GM23338 (cell line): ENCODE data around the gene PLBD2.

ENCODE experiments used
- CREB1 ChIP-seq: fragments of 250-450 bp; sonication (Bioruptor Pico); IDR thresholded peaks from 2 replicates; pipeline ENCODE4 v1.5.0; 2020; ENCODE audit warnings: low read depth, mild to moderate bottlenecking, moderate library complexity
- EZH2 ChIP-seq: fragments of 200-600 bp; sonication (generic); IDR thresholded peaks from one replicate; pipeline ENCODE4 v1.8.0; 2017; ENCODE audit warnings: antibody characterized with exemption, mild to moderate bottlenecking, low read depth; ENCODE audit not compliant: unreplicated experiment
- EZH2phosphoT487 ChIP-seq: fragments of 200-600 bp; sonication (generic); IDR thresholded peaks from one replicate; pipeline ENCODE4 v1.8.1; 2018; ENCODE audit warnings: antibody characterized with exemption; ENCODE audit not compliant: unreplicated experiment
- JUNB ChIP-seq: IDR thresholded peaks from one replicate; pipeline ENCODE4 v1.6.1; 2016; ENCODE audit warnings: antibody characterized with exemption; ENCODE audit not compliant: unreplicated experiment
- POLR2AphosphoS5 ChIP-seq: IDR thresholded peaks from 2 replicates; pipeline ENCODE4 v1.6.1; 2016; ENCODE audit warnings: antibody characterized with exemption, low read depth
- ZNF331 ChIP-seq: fragments of 250-450 bp; sonication (Bioruptor Pico); IDR thresholded peaks from 2 replicates; pipeline ENCODE4 v1.5.0; 2020; ENCODE audit warnings: low read depth, mild to moderate bottlenecking, moderate library complexity
- TF ChIP-seq, protein P1 (sequence below): IDR thresholded peaks from one replicate; pipeline ENCODE4 v1.6.1; 2018; ENCODE audit warnings: antibody characterized with exemption; ENCODE audit not compliant: unreplicated experiment
- TF ChIP-seq, protein P2 (sequence below), 2 experiments: fragments of 200-600 bp in 1 of 2; sonication (generic) in 1 of 2; conservative IDR thresholded peaks; 2 replicates each; pipeline versions ENCODE4 v1.5.1 to v1.6.1; 2016 to 2017; ENCODE audit warnings: antibody characterized with exemption in 2 of 2, low read depth in 2 of 2, mild to moderate bottlenecking in 2 of 2, moderate library complexity in 1 of 2

DNA sequence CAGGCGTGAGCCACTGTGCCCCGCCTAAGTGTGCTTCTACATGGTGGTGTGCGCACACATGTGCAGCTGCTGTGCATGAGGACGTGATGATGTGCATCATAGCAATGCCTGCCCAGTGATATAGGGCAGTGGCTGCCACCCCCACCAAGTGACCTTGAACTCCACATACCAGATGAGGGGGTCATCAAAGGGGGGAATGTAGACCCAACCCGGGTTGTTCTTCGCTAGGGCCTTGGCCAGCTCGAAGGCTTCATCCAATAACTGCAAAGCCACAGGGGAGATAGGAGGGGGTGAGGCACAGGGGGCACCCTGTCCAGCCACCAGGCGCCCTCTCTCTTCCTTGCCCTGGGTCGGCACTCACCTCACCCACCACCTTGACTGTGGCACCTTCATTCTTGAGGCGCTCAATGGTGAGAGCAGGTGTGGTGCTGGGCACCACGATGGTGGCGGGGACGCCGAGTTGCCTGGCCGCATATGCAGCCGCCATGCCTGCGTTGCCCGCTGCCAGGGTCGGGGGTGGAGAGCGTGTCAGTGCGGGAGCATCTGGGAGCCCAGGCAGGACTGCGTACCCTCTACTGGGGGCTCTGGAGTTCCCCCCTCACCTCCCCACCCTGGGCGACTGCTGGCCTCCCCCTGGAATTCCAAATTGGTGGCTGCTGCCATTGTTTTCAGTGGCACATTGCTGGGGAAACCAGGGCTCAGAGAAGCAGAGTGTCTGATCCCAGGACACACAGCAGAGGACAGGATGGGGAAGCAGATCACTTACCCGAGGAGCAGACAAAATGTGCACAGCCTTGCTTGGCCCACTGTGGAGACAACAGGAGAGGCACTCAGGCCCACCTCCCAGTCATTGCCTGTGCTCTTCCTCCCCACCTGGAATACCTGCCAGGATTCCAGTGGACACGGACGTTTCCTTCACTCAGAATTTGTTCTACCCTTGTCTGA lies 40.2 kb downstream of the PLBD2 start:
- TF ChIP-seq, protein P1, sequence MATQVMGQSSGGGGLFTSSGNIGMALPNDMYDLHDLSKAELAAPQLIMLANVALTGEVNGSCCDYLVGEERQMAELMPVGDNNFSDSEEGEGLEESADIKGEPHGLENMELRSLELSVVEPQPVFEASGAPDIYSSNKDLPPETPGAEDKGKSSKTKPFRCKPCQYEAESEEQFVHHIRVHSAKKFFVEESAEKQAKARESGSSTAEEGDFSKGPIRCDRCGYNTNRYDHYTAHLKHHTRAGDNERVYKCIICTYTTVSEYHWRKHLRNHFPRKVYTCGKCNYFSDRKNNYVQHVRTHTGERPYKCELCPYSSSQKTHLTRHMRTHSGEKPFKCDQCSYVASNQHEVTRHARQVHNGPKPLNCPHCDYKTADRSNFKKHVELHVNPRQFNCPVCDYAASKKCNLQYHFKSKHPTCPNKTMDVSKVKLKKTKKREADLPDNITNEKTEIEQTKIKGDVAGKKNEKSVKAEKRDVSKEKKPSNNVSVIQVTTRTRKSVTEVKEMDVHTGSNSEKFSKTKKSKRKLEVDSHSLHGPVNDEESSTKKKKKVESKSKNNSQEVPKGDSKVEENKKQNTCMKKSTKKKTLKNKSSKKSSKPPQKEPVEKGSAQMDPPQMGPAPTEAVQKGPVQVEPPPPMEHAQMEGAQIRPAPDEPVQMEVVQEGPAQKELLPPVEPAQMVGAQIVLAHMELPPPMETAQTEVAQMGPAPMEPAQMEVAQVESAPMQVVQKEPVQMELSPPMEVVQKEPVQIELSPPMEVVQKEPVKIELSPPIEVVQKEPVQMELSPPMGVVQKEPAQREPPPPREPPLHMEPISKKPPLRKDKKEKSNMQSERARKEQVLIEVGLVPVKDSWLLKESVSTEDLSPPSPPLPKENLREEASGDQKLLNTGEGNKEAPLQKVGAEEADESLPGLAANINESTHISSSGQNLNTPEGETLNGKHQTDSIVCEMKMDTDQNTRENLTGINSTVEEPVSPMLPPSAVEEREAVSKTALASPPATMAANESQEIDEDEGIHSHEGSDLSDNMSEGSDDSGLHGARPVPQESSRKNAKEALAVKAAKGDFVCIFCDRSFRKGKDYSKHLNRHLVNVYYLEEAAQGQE, result no peak
- TF ChIP-seq POLR2AphosphoS5 (no peak), EZH2phosphoT487 (no peak), EZH2 (no peak), JUNB (no peak), CREB1 (CRISPR knock-in tag) (no peak), ZNF331 (CRISPR knock-in tag) (no peak)
- TF ChIP-seq, protein P2, sequence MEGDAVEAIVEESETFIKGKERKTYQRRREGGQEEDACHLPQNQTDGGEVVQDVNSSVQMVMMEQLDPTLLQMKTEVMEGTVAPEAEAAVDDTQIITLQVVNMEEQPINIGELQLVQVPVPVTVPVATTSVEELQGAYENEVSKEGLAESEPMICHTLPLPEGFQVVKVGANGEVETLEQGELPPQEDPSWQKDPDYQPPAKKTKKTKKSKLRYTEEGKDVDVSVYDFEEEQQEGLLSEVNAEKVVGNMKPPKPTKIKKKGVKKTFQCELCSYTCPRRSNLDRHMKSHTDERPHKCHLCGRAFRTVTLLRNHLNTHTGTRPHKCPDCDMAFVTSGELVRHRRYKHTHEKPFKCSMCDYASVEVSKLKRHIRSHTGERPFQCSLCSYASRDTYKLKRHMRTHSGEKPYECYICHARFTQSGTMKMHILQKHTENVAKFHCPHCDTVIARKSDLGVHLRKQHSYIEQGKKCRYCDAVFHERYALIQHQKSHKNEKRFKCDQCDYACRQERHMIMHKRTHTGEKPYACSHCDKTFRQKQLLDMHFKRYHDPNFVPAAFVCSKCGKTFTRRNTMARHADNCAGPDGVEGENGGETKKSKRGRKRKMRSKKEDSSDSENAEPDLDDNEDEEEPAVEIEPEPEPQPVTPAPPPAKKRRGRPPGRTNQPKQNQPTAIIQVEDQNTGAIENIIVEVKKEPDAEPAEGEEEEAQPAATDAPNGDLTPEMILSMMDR (conservative IDR thresholded peaks at IDR 0.05; ENCODE audit: low read depth in 2 of 2), result no peak
